Gastrocnemius medialis (tissue), 4 donors: Measurements from ENCODE around the gene DEFB125. TPM values are rescaled to one million over a fixed set of nuclear protein-coding genes. Genes with fewer than 3 reads are reported as not detected.

Experiments used
- ATAC-seq, 2 donors: fragments of 150-250 bp; one replicate each; pipeline ENCODE4 v1.9.1; 2016
- DNase-seq, 2 donors: peaks; one replicate each; pipeline ENCODE4 v3.0.0-alpha.2; 2019
- H3K27ac ChIP-seq, 4 donors: fragments of 200-600 bp; sonication (generic); 1 replicate in 1 of 4; 2 replicates in 3 of 4; pipeline ENCODE4 v1.5.1; 2016 to 2018; ENCODE audit warnings: mild to moderate bottlenecking in 2 of 4, moderate library complexity in 1 of 4
- H3K27me3 ChIP-seq, 3 donors: fragments of 200-600 bp; sonication (generic) in 2 of 3; 1 replicate in 1 of 3; 2 replicates in 2 of 3; pipeline versions ENCODE4 v1.5.1 to v1.6.0; 2016 to 2019; ENCODE audit warnings: mild to moderate bottlenecking in 1 of 3, moderate library complexity in 1 of 3
- H3K36me3 ChIP-seq, 2 donors: fragments of 200-600 bp; sonication (generic) in 1 of 2; one replicate each; pipeline ENCODE4 v1.5.1; 2017 to 2018
- H3K4me1 ChIP-seq, 2 donors: fragments of 200-600 bp; sonication (generic) in 1 of 2; one replicate each; pipeline ENCODE4 v1.5.1; 2016 to 2017; ENCODE audit warnings: mild to moderate bottlenecking in 2 of 2
- H3K4me3 ChIP-seq, 4 donors: fragments of 200-600 bp; sonication (generic) in 3 of 4; 1 replicate in 1 of 4; 2 replicates in 3 of 4; pipeline ENCODE4 v1.5.1; 2016 to 2019; ENCODE audit warnings: mild to moderate bottlenecking in 2 of 4
- H3K9me3 ChIP-seq, 3 donors: fragments of 200-600 bp; sonication (generic) in 2 of 3; 1 replicate in 1 of 3; 2 replicates in 2 of 3; pipeline ENCODE4 v1.5.1; 2016 to 2019
- POLR2A ChIP-seq, 2 donors: fragments of 450-650 bp; IDR thresholded peaks; one replicate each; pipeline ENCODE4 v1.6.1; 2017; ENCODE audit warnings: antibody characterized with exemption in 2 of 2, mild to moderate bottlenecking in 2 of 2, moderate library complexity in 2 of 2
- in situ Hi-C, 4 donors: fragments of 200-750 bp; cut with MboI; loops; one replicate each; pipeline versions ENCODE4 v1.15.0 to v1.8.0; 2017; ENCODE audit warnings: low sequenced_read_pairs in 4 of 4
- intact Hi-C: fragments of 100-400 bp; cut with DNase I; formaldehyde crosslinking; loops from one replicate; pipeline ENCODE4 v1.15.1; 2023; ENCODE audit warnings: low total_unique reads
- total RNA-seq, 4 donors: library from RNA; depleted of rRNA; stranded (reverse); fragments of >200 nt; gene quantifications; one replicate each; pipeline versions ENCODE4 v1.1.0 to v1.2.3, GENCODE V29; 2016
- TF ChIP-seq, protein P1 (sequence below), 5 experiments: fragments of 450-650 bp in 3 of 5; fragments of 200-600 bp in 2 of 5; sonication (generic) in 2 of 5; IDR thresholded peaks in 4 of 5; conservative IDR thresholded peaks in 1 of 5; 1 replicate in 4 of 5; 2 replicates in 1 of 5; pipeline ENCODE4 v1.5.1; 2016 to 2019; ENCODE audit warnings: antibody characterized with exemption in 5 of 5, mild to moderate bottlenecking in 3 of 5, moderate library complexity in 3 of 5

Gene DEFB125, protein sequence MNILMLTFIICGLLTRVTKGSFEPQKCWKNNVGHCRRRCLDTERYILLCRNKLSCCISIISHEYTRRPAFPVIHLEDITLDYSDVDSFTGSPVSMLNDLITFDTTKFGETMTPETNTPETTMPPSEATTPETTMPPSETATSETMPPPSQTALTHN
- not detected for total RNA-seq

DNA sequence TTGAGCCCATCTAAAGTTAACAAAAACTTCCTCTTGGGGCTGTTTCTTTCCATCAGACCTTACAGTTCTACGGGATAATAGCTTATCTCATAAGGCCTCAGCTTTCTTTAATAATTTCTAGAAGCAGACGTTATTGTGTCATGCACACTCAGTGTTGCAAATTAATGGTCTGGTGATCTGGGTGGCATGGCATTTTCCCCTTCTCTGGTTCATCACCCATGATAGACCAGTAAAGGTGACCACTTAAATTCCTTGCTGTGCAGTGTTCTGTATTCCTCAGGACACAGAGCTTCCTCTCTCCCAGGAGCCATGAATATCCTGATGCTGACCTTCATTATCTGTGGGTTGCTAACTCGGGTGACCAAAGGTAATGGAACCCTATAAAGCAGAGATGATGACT lies at the start of gene DEFB125:
Gene DEFB125, plus strand, starts transcription at position 272 of the 400 bp plus-strand sequence. Its CDS starts 38 bp downstream, at position 310.
- ATAC-seq (no peak), DNase-seq (no peak)
- no peak within 1 kb of the TSS for H3K27ac ChIP-seq
- no peaks in the 10 kb centered on the region for H3K4me1 ChIP-seq
- intact Hi-C loops, result no loop called here
- TF ChIP-seq POLR2A (IDR thresholded peaks at IDR 0.05), result no peak
- TF ChIP-seq, protein P1, sequence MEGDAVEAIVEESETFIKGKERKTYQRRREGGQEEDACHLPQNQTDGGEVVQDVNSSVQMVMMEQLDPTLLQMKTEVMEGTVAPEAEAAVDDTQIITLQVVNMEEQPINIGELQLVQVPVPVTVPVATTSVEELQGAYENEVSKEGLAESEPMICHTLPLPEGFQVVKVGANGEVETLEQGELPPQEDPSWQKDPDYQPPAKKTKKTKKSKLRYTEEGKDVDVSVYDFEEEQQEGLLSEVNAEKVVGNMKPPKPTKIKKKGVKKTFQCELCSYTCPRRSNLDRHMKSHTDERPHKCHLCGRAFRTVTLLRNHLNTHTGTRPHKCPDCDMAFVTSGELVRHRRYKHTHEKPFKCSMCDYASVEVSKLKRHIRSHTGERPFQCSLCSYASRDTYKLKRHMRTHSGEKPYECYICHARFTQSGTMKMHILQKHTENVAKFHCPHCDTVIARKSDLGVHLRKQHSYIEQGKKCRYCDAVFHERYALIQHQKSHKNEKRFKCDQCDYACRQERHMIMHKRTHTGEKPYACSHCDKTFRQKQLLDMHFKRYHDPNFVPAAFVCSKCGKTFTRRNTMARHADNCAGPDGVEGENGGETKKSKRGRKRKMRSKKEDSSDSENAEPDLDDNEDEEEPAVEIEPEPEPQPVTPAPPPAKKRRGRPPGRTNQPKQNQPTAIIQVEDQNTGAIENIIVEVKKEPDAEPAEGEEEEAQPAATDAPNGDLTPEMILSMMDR (IDR thresholded peaks at IDR 0.05 in 4 of 5, conservative IDR thresholded peaks at IDR 0.05 in 1 of 5), result no peak
- H3K4me3 ChIP-seq, result no peak within 1 kb of the TSS
- peaks cover 0 to 4% (median 0%) of the 10 kb centered on the region in 3 donors for H3K27me3 ChIP-seq
- no peaks in the 10 kb centered on the region for H3K36me3 ChIP-seq
- peaks cover 0 to 7% (median 0%) of the 10 kb centered on the region in 3 donors for H3K9me3 ChIP-seq
- in situ Hi-C loops, result no loop called here

DNA sequence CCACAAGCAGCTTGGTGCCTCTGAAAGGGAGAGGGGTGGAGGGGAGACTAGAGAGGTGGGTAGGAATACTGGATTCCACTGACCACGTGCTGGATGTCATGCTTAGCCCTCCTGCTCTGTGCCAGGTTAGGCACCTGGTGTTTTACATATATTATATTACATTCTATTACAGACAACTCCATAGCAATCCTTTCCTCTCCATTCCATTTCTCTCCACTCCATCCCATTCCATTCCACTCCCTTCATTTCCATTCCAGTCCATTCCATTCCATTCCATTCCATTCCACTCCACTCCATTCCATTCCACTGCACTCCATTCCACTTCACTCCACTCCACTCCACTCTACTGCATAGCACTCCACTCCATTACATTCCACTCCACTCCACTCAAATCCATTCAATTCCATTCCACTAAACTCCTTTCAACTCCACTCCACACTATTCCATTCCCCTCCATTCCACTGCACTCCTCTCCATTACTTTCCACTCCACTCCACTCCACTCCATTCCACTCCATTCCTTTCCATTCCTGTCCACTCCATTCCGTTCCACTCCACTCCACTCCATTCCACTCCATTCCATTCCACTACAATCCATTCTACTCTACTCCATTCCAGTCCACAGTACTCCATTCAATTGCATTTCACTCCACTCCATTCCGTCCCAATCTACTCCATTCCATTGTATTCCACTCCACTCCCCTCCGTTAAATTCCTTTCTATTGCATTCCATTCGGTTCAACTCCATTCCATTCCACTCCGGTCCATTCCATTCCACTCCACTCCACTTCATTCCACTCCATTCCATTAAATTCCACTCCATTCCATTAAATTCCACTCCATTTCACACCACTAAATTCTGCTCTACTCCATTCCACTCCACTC lies 27.2 kb upstream of the DEFB125 start:
- H3K27ac ChIP-seq, result no peak overlapping the region
- no peaks in the 10 kb centered on the region for H3K4me1 ChIP-seq
- no peaks in the 10 kb centered on the region for H3K9me3 ChIP-seq
- no peak for ATAC-seq
- no peak for DNase-seq
- no peak for TF ChIP-seq POLR2A (IDR thresholded peaks at IDR 0.05)
- TF ChIP-seq, protein P1 (IDR thresholded peaks at IDR 0.05 in 4 of 5, conservative IDR thresholded peaks at IDR 0.05 in 1 of 5), result no peak
- in situ Hi-C loops (no loop called here), intact Hi-C loops (no loop called here)
- H3K4me3 ChIP-seq, result no peak overlapping the region
- no peaks in the 10 kb centered on the region for H3K27me3 ChIP-seq
- H3K36me3 ChIP-seq, result no peaks in the 10 kb centered on the region

DNA sequence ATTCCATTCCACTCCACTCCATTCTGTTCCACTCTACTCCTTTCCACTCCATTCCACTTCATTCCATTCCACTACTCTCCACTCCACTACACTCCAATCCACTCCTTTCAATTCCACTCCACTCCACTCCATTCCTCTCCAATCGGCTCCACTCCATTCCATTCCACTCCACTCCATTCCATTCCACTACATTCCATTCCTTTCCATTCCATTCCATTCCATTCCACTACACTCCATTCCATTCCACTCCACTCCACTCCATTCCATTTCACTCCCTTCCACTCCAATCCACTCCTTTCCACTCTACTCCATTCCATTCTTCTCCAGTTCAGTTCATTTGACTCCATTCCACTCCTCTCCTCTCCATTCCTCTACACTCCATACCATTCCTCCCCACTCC lies 26.2 kb upstream of the DEFB125 start:
- Histone ChIP-seq H3K4me3 (no peak overlapping the region), H3K9me3 (no peaks in the 10 kb centered on the region), H3K4me1 (no peaks in the 10 kb centered on the region), H3K27me3 (no peaks in the 10 kb centered on the region), H3K36me3 (no peaks in the 10 kb centered on the region), H3K27ac (no peak overlapping the region)
- TF ChIP-seq, protein P1 (IDR thresholded peaks at IDR 0.05 in 4 of 5, conservative IDR thresholded peaks at IDR 0.05 in 1 of 5), result no peak
- TF ChIP-seq POLR2A (IDR thresholded peaks at IDR 0.05), result no peak
- in situ Hi-C loops, result no loop called here
- DNase-seq (no peak), ATAC-seq (no peak)
- intact Hi-C loops, result no loop called here

DNA sequence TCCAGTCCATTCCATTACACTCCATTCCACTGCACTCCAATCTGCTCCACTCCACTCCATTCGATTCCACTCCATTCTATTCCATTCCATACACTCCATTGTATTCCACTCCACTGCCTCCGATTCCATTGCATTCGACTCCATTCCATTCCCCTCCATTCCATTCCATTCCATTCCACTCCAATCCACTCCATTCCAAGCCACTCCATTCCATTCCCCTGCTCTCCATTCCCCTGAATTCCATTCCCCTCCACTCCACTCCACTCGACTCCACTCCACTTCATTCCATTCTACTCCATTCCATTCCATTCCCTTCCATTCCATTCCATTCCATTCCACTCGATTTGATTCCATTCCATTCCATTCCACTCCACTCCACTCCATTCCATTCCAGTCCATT lies 25.7 kb upstream of the DEFB125 start:
- Histone ChIP-seq H3K9me3 (no peaks in the 10 kb centered on the region), H3K4me3 (no peak overlapping the region), H3K4me1 (no peaks in the 10 kb centered on the region), H3K27ac (no peak overlapping the region), H3K27me3 (no peaks in the 10 kb centered on the region), H3K36me3 (no peaks in the 10 kb centered on the region)
- ATAC-seq (no peak), DNase-seq (no peak)
- intact Hi-C loops (no loop called here), in situ Hi-C loops (no loop called here)
- no peak for TF ChIP-seq POLR2A (IDR thresholded peaks at IDR 0.05)
- TF ChIP-seq, protein P1 (IDR thresholded peaks at IDR 0.05 in 4 of 5, conservative IDR thresholded peaks at IDR 0.05 in 1 of 5), result no peak
